H1 (cell line): Measurements from ENCODE around the gene SSX7. TPM values are rescaled to one million over a fixed set of nuclear protein-coding genes. Genes with fewer than 3 reads are reported as not detected.

Source experiments
- CTCF ChIA-PET: fragments of 300-600 bp; sonication (Branson Sonifier 250); formaldehyde crosslinking; loops from one replicate; lab custom pipeline; 2021; ENCODE audit not compliant: partially characterized antibody; lab: Charles Lee
- POLR2A ChIA-PET: fragments of 300-600 bp; sonication (Branson Sonifier 250); formaldehyde crosslinking; loops from one replicate; lab custom pipeline; 2021; ENCODE audit warnings: inconsistent platforms; ENCODE audit not compliant: partially characterized antibody; lab: Charles Lee
- DNase-seq, 2 experiments: peaks; one replicate each; pipeline versions ENCODE4 v3.0.0 to v3.0.0-alpha.2; 2010 to 2022; ENCODE audit warnings: low spot score in 2 of 2, low read depth in 1 of 2, mixed read lengths in 1 of 2
- FAIRE-seq: peaks from 2 replicates; lab custom pipeline; 2011; peaks lifted over from hg19 to GRCh38; lab: Jason Lieb, UNC
- H2AFZ ChIP-seq: 2 replicates; pipeline ENCODE4 v1.8.1; 2012; ENCODE audit warnings: low read length, inconsistent platforms
- H2AK5ac ChIP-seq: 2 replicates; pipeline ENCODE4 v1.6.1; 2013; ENCODE audit warnings: low read depth, low read length
- H2BK120ac ChIP-seq: replicated peaks from 2 replicates; pipeline ENCODE3; 2013; ENCODE audit warnings: low read depth, low read length, inconsistent platforms
- H2BK12ac ChIP-seq: 2 replicates; pipeline ENCODE4 v1.6.1; 2013; ENCODE audit warnings: low read depth, low read length
- H2BK15ac ChIP-seq: 2 replicates; pipeline ENCODE4 v1.6.1; 2013; ENCODE audit warnings: low read length
- H2BK20ac ChIP-seq: 2 replicates; pipeline ENCODE4 v1.6.1; 2013; ENCODE audit warnings: low read length
- H2BK5ac ChIP-seq: 2 replicates; pipeline ENCODE4 v1.6.1; 2013; ENCODE audit warnings: low read depth, low read length
- H3K14ac ChIP-seq: 2 replicates; pipeline ENCODE4 v1.6.1; 2013; ENCODE audit warnings: inconsistent platforms; ENCODE audit not compliant: insufficient read length
- H3K18ac ChIP-seq: 2 replicates; pipeline ENCODE4 v1.6.1; 2013; ENCODE audit warnings: low read length; ENCODE audit errors: extremely low read depth
- H3K23ac ChIP-seq: 2 replicates; pipeline ENCODE4 v1.6.1; 2013; ENCODE audit warnings: inconsistent platforms; ENCODE audit not compliant: insufficient read length
- H3K23me2 ChIP-seq: 2 replicates; pipeline ENCODE4 v1.6.1; 2013; ENCODE audit warnings: low read depth, low read length
- H3K27ac ChIP-seq: 2 replicates; pipeline ENCODE4 v1.6.1; 2011; ENCODE audit warnings: low read depth, low read length, inconsistent platforms
- H3K27me3 ChIP-seq, 4 experiments: replicated peaks in 1 of 4; 1 replicate in 1 of 4; 2 replicates in 3 of 4; pipeline versions ENCODE4 v1.6.1 to v1.8.1; 2011 to 2013; ENCODE audit warnings: low read length in 3 of 4, mild to moderate bottlenecking in 3 of 4, inconsistent platforms in 2 of 4, mixed read lengths in 2 of 4, moderate library complexity in 1 of 4; ENCODE audit not compliant: control insufficient read depth in 3 of 4, insufficient read depth in 3 of 4; ENCODE audit errors: extremely low read depth in 1 of 4
- H3K36me3 ChIP-seq, 4 experiments: 2 replicates each; pipeline versions ENCODE4 v1.6.1 to v1.8.1; 2011 to 2013; ENCODE audit warnings: mild to moderate bottlenecking in 4 of 4, low read length in 3 of 4, moderate library complexity in 2 of 4, control low read depth in 1 of 4, inconsistent platforms in 1 of 4; ENCODE audit not compliant: insufficient read depth in 4 of 4, control insufficient read depth in 2 of 4
- H3K4ac ChIP-seq: replicated peaks from 2 replicates; pipeline ENCODE3; 2013; ENCODE audit warnings: low read length, low read depth, mixed read lengths, inconsistent platforms; ENCODE audit not compliant: insufficient read length
- H3K4me1 ChIP-seq, 4 experiments: replicated peaks in 1 of 4; 1 replicate in 1 of 4; 2 replicates in 3 of 4; pipeline versions ENCODE4 v1.6.1 to v1.8.1; 2011 to 2013; ENCODE audit warnings: low read length in 3 of 4, inconsistent platforms in 2 of 4, mixed read lengths in 1 of 4; ENCODE audit not compliant: insufficient read depth in 4 of 4, control insufficient read depth in 3 of 4
- H3K4me2 ChIP-seq, 2 experiments: 2 replicates each; pipeline versions ENCODE4 v1.6.1 to v1.8.1; 2011 to 2013; ENCODE audit warnings: low read depth in 2 of 2, low read length in 2 of 2, control low read depth in 1 of 2, inconsistent platforms in 1 of 2, mild to moderate bottlenecking in 1 of 2; ENCODE audit not compliant: insufficient read depth in 1 of 2
- H3K4me3 ChIP-seq, 4 experiments: fragments of 200-600, 300-600 bp in 1 of 4; sonication (generic), shearing (Covaris generic), sonication (Bioruptor Twin) in 1 of 4; 2 replicates each; pipeline versions ENCODE4 v1.5.1 to v1.8.1; 2011 to 2016; ENCODE audit warnings: low read length in 4 of 4, low read depth in 3 of 4, control low read depth in 2 of 4, inconsistent platforms in 2 of 4, mild to moderate bottlenecking in 2 of 4, mixed read lengths in 1 of 4, moderate library complexity in 1 of 4; ENCODE audit not compliant: insufficient read depth in 2 of 4; ENCODE audit errors: extremely low read depth in 1 of 4
- H3K56ac ChIP-seq: replicated peaks from 2 replicates; pipeline ENCODE3; 2013; ENCODE audit warnings: low read depth, mild to moderate bottlenecking, mixed read lengths, low read length, inconsistent platforms; ENCODE audit not compliant: insufficient read length
- H3K79me1 ChIP-seq: 2 replicates; pipeline ENCODE4 v1.6.1; 2013; ENCODE audit warnings: low read depth, low read length, control low read depth
- H3K79me2 ChIP-seq, 2 experiments: 2 replicates each; pipeline versions ENCODE4 v1.6.1 to v1.8.1; 2012 to 2013; ENCODE audit warnings: low read length in 2 of 2, mild to moderate bottlenecking in 2 of 2, inconsistent platforms in 1 of 2; ENCODE audit not compliant: insufficient read depth in 2 of 2, control insufficient read depth in 1 of 2
- H3K9ac ChIP-seq, 4 experiments: replicated peaks in 1 of 4; 1 replicate in 1 of 4; 2 replicates in 3 of 4; pipeline versions ENCODE4 v1.6.1 to v1.8.1; 2011 to 2013; ENCODE audit warnings: low read depth in 3 of 4, low read length in 3 of 4, control low read depth in 2 of 4, mild to moderate bottlenecking in 2 of 4, moderate library complexity in 2 of 4, inconsistent platforms in 1 of 4; ENCODE audit errors: extremely low read depth in 1 of 4
- H3K9me3 ChIP-seq, 2 experiments: 2 replicates each; pipeline versions ENCODE4 v1.6.1 to v1.8.1; 2012 to 2013; ENCODE audit warnings: mild to moderate bottlenecking in 2 of 2, moderate library complexity in 2 of 2, control low read depth in 1 of 2, inconsistent platforms in 1 of 2, low read depth in 1 of 2, low read length in 1 of 2, mixed read lengths in 1 of 2; ENCODE audit not compliant: insufficient read depth in 2 of 2
- H4K20me1 ChIP-seq, 2 experiments: replicated peaks in 1 of 2; 2 replicates each; pipeline versions ENCODE3 to v1.8.1; 2011 to 2013; ENCODE audit warnings: inconsistent platforms in 2 of 2, low read length in 2 of 2, mild to moderate bottlenecking in 1 of 2; ENCODE audit not compliant: insufficient read depth in 2 of 2, control insufficient read depth in 1 of 2
- H4K5ac ChIP-seq: 2 replicates; pipeline ENCODE4 v1.6.1; 2013; ENCODE audit warnings: low read length, low read depth, mixed read lengths, inconsistent platforms; ENCODE audit not compliant: insufficient read length
- H4K8ac ChIP-seq: 2 replicates; pipeline ENCODE4 v1.8.0; 2013; ENCODE audit warnings: mild to moderate bottlenecking, moderate library complexity, low read length, inconsistent platforms; ENCODE audit not compliant: insufficient read depth; ENCODE audit errors: extremely low read depth
- H4K91ac ChIP-seq: replicated peaks from 2 replicates; pipeline ENCODE3; 2013; ENCODE audit warnings: low read length, mixed read lengths, inconsistent platforms; ENCODE audit not compliant: insufficient read length
- ASH2L ChIP-seq: fragments of 200-600, 300-600 bp; sonication (generic); IDR thresholded peaks from one replicate; pipeline ENCODE4 v1.7.1; 2017; ENCODE audit warnings: low read length
- CHD1 ChIP-seq: IDR thresholded peaks from 2 replicates; pipeline ENCODE4 v1.6.1; 2012; ENCODE audit warnings: low read depth, low read length, improper control_type of control experiment
- EZH2 ChIP-seq: fragments of 200-600 bp; sonication (generic); IDR thresholded peaks from 2 replicates; pipeline ENCODE4 v1.7.1; 2012; ENCODE audit warnings: low read depth, mild to moderate bottlenecking, moderate library complexity, low read length, inconsistent platforms; ENCODE audit not compliant: severe bottlenecking
- HDAC6 ChIP-seq: IDR thresholded peaks from one replicate; pipeline ENCODE4 v1.7.1; 2012; ENCODE audit warnings: low read depth, mild to moderate bottlenecking, inconsistent platforms, low read length, moderate library complexity
- KDM1A ChIP-seq: fragments of 200-600, 300-600 bp; sonication (generic); IDR thresholded peaks from 2 replicates; pipeline ENCODE4 v1.7.1; 2016; ENCODE audit warnings: mild to moderate bottlenecking, low read length, borderline replicate concordance
- POLR2AphosphoS5 ChIP-seq: IDR thresholded peaks from 2 replicates; pipeline ENCODE4 v1.6.1; 2011; ENCODE audit warnings: low read depth, low read length
- POU5F1 ChIP-seq: IDR thresholded peaks from 2 replicates; pipeline ENCODE4 v1.6.1; 2011; ENCODE audit warnings: low read depth, mild to moderate bottlenecking, low read length, moderate library complexity
- RAD21 ChIP-seq, 2 experiments: IDR thresholded peaks in 1 of 2; conservative IDR thresholded peaks in 1 of 2; 2 replicates each; pipeline ENCODE4 v1.6.1; 2011; ENCODE audit warnings: low read depth in 2 of 2, low read length in 2 of 2, improper control_type of control experiment in 1 of 2, inconsistent platforms in 1 of 2, mild to moderate bottlenecking in 1 of 2, moderate library complexity in 1 of 2
- RNF2 ChIP-seq: fragments of 200-900, 300-1000 bp; sonication (generic); IDR thresholded peaks from 2 replicates; pipeline ENCODE4 v1.7.1; 2016; ENCODE audit warnings: borderline replicate concordance, low read depth, mild to moderate bottlenecking, antibody characterized with exemption, low read length; ENCODE audit not compliant: poor library complexity, severe bottlenecking; ENCODE audit errors: missing control alignments
- SIX5 ChIP-seq: IDR thresholded peaks from 2 replicates; pipeline ENCODE4 v1.6.1; 2011; ENCODE audit warnings: mild to moderate bottlenecking, low read depth, low read length
- TAF1 ChIP-seq: IDR thresholded peaks from 2 replicates; pipeline ENCODE4 v1.6.1; 2011; ENCODE audit warnings: mild to moderate bottlenecking, low read depth, low read length
- TAF7 ChIP-seq: optimal IDR thresholded peaks from 2 replicates; pipeline ENCODE3; 2011; ENCODE audit warnings: low read depth, mild to moderate bottlenecking, inconsistent platforms, low read length, moderate library complexity, borderline replicate concordance
- TCF12 ChIP-seq: IDR thresholded peaks from 2 replicates; pipeline ENCODE4 v1.6.1; 2011; ENCODE audit warnings: low read depth, mild to moderate bottlenecking, low read length
- TEAD4 ChIP-seq: IDR thresholded peaks from 2 replicates; pipeline ENCODE4 v1.6.1; 2012; ENCODE audit warnings: low read depth, low read length, inconsistent platforms, mixed read lengths
- WGBS, 2 experiments: shearing (Covaris generic) in 1 of 2; methylation state at CpG; one replicate each; pipeline versions ENCODE4 v1.1.6 to v1.1.7; 2013 to 2015; ENCODE audit warnings: low lambda C conversion rate in 2 of 2, mixed read lengths in 2 of 2, inconsistent platforms in 1 of 2, low coverage in 1 of 2, missing lambda C conversion rate in 1 of 2; ENCODE audit not compliant: insufficient replicate concordance in 2 of 2, insufficient coverage in 1 of 2, insufficient read length in 1 of 2; ENCODE audit errors: extremely low coverage in 1 of 2, missing lambda C conversion rate in 1 of 2; 5-methylcytosine and 5-hydroxymethylcytosine counted together
- polyA plus RNA-seq, 7 experiments: library from polyadenylated mRNA; depleted of rRNA in 3 of 7; stranded (reverse) in 5 of 7; unstranded in 2 of 7; fragments of >200 nt in 5 of 7; fragments of 200-250 nt in 2 of 7; gene quantifications; 1 replicate in 5 of 7; 2 replicates in 1 of 7; 4 replicates in 1 of 7; pipeline versions ENCODE4 v1.2.1 to v1.2.3, GENCODE V29; 2011 to 2013; ENCODE audit warnings: missing spikeins in 2 of 7, mixed read lengths in 2 of 7
- total RNA-seq: library from RNA; stranded (reverse); fragmentation: NEBNext Ultra II Directional; extraction: Animal tissue kit (Norgen Biotek cat#: 25700); gene quantifications from 2 replicates; pipeline ENCODE4 v1.2.1, GENCODE V29; 2021

Gene SSX7
- total and polyA plus RNA-seq, 2 of the 8 experiments (the other 6 are each of a cell fraction or from before 2014, with no cell fraction given), result not detected

DNA sequence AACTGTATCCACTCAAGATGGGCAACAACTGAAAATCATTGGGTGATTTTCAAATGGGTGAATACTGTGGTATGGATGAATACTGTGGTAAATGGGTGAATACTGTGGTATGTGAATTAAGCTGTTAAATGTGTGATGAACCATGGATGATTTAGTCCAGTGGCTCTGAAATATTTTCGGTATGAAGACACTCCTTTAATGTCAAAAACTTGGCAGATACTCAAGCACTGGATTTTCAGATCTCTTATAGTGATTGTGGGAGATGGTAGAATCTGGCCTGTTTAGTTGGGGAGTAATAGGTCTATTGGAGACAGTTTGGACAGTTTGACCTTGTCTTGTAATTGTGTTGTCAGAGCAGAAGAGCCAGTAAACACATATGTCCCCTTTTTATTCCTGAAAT lies 45.7 kb downstream of the SSX7 start:
- no peak overlapping the region for H3K27ac ChIP-seq
- H2BK20ac ChIP-seq, result no peak overlapping the region
- no peaks in the 10 kb centered on the region for H3K79me1 ChIP-seq
- no peak overlapping the region for H2BK15ac ChIP-seq
- no peak overlapping the region for H2AK5ac ChIP-seq
- no peak overlapping the region for H3K4ac ChIP-seq
- no peak for TF ChIP-seq TCF12
- no peak for TF ChIP-seq TAF7
- TF ChIP-seq KDM1A, result no peak
- TF ChIP-seq ASH2L, result no peak
- TF ChIP-seq EZH2, result no peak
- TF ChIP-seq RAD21 (IDR thresholded peaks at IDR 0.05 in 1 of 2, conservative IDR thresholded peaks at IDR 0.05 in 1 of 2; ENCODE audit: low read depth in 2 of 2, low read length in 2 of 2), result no peak
- TF ChIP-seq TAF1, result no peak
- TF ChIP-seq POLR2AphosphoS5, result no peak
- no peak for TF ChIP-seq RNF2
- TF ChIP-seq SIX5, result no peak
- no peak for TF ChIP-seq HDAC6
- no peak for TF ChIP-seq CHD1
- no peak for TF ChIP-seq POU5F1
- TF ChIP-seq TEAD4, result no peak
- H3K36me3 ChIP-seq, result no peaks in the 10 kb centered on the region
- no peak overlapping the region for H3K18ac ChIP-seq
- H2BK5ac ChIP-seq, result no peak overlapping the region
- H4K5ac ChIP-seq, result no peak overlapping the region
- no peak overlapping the region for H3K14ac ChIP-seq
- DNase-seq (no peak), FAIRE-seq (no peak)
- H3K9ac ChIP-seq, result no peak overlapping the region
- no peaks in the 10 kb centered on the region for H3K23me2 ChIP-seq
- POLR2A ChIA-PET, result no interaction called here
- H3K4me1 ChIP-seq, result no peaks in the 10 kb centered on the region
- no peak overlapping the region for H3K4me2 ChIP-seq
- no peak overlapping the region for H2BK120ac ChIP-seq
- no peaks in the 10 kb centered on the region for H4K20me1 ChIP-seq
- no peak overlapping the region for H3K4me3 ChIP-seq
- H3K79me2 ChIP-seq, result no peaks in the 10 kb centered on the region
- no peak overlapping the region for H2AFZ ChIP-seq
- WGBS, 2 experiments, result 100% methylated on average over 1 of the region's 1 CpG; no CpG with 5 or more reads in 1 of the 2 experiments
- no peaks in the 10 kb centered on the region for H3K27me3 ChIP-seq
- H2BK12ac ChIP-seq, result no peak overlapping the region
- peaks cover 0 to 10% of the 10 kb centered on the region in 2 experiments; a peak in 1 of 4 replicates for H3K9me3 ChIP-seq
- no peak overlapping the region for H4K91ac ChIP-seq
- no peak overlapping the region for H3K23ac ChIP-seq
- no peak overlapping the region for H4K8ac ChIP-seq
- H3K56ac ChIP-seq, result no peak overlapping the region
- CTCF ChIA-PET, result no interaction called here
